ENCODE measurements around the gene ZNF76. TPM values are rescaled to one million over a fixed set of nuclear protein-coding genes. Genes with fewer than 3 reads are reported as not detected.

The ZNF76 gene
- total and polyA plus RNA-seq, 2 of the 13 experiments (the other 11 are each of a cell fraction or from before 2014, with no cell fraction given), result 13.2 to 26.4 TPM

DNA sequence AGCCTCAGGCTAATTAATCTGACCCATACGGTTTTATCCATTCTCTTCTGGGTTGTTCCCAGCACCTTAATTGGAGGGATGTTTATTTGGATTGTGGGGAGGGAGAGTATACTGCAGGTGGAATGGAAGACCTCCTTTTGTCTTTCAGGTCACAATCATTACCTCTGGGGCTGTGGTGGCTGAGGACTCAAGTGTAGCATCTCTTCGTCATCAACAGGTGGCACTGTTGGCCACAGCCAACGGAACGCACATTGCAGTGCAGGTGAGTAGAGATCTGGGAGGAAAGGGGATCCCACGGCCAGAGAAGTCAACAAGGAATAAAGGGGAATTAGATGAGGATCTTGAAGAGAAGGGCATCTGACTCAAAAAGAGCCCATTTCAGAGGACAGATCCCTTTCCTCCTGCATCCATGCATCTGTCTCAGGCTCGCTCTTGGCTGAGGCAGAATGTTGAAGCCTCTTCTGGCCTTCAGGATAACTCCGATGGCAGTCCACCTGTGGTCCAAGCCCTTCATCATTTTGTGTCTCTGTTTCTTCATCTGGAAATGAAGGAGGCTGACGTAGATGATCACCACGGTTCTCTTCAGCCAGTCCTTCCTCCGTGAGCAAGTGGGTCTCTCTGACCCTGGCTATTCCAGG, 34.9 kb downstream of the ZNF76 start (continued):
- TF ChIP-seq, protein P1, sequence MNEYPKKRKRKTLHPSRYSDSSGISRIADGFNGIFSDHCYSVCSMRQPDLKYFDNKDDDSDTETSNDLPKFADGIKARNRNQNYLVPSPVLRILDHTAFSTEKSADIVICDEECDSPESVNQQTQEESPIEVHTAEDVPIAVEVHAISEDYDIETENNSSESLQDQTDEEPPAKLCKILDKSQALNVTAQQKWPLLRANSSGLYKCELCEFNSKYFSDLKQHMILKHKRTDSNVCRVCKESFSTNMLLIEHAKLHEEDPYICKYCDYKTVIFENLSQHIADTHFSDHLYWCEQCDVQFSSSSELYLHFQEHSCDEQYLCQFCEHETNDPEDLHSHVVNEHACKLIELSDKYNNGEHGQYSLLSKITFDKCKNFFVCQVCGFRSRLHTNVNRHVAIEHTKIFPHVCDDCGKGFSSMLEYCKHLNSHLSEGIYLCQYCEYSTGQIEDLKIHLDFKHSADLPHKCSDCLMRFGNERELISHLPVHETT (CRISPR knock-in tag; conservative IDR thresholded peaks at IDR 0.05), result no peak
- TF ChIP-seq TBX2 (CRISPR knock-in tag; IDR thresholded peaks at IDR 0.05; ENCODE audit: borderline replicate concordance) (no peak), HNF4A (CRISPR knock-in tag; IDR thresholded peaks at IDR 0.05) (no peak), TBX3 (IDR thresholded peaks at IDR 0.05; ENCODE audit: borderline replicate concordance) (no peak), HOXA3 (CRISPR knock-in tag; IDR thresholded peaks at IDR 0.05) (no peak), ZFP36 (IDR thresholded peaks at IDR 0.05; ENCODE audit: borderline replicate concordance, low read depth, low read length, partially characterized antibody) (no peak), MAFG (CRISPR knock-in tag; IDR thresholded peaks at IDR 0.05) (no peak), SRSF4 (IDR thresholded peaks at IDR 0.05; ENCODE audit: low read depth, low read length, poor library complexity, severe bottlenecking) (no peak), NR2F6 (IDR thresholded peaks at IDR 0.05) (no peak), NR2F6 (CRISPR knock-in tag; IDR thresholded peaks at IDR 0.05) (no peak), ZNF432 (CRISPR knock-in tag; IDR thresholded peaks at IDR 0.05; ENCODE audit: borderline replicate concordance) (no peak), MTF2 (CRISPR knock-in tag; IDR thresholded peaks at IDR 0.05; ENCODE audit: borderline replicate concordance) (no peak), ZFX (CRISPR knock-in tag; IDR thresholded peaks at IDR 0.05; ENCODE audit: low read depth) (no peak), ZNF350 (CRISPR knock-in tag; IDR thresholded peaks at IDR 0.05; ENCODE audit: borderline replicate concordance, low read depth) (no peak), FLYWCH1 (CRISPR knock-in tag; IDR thresholded peaks at IDR 0.05) (no peak), ELF3 (CRISPR knock-in tag; IDR thresholded peaks at IDR 0.05) (0 out of 2 replicates have a peak, but pooled peaks have one; percentile 20)
- TF ChIP-seq, protein P2, sequence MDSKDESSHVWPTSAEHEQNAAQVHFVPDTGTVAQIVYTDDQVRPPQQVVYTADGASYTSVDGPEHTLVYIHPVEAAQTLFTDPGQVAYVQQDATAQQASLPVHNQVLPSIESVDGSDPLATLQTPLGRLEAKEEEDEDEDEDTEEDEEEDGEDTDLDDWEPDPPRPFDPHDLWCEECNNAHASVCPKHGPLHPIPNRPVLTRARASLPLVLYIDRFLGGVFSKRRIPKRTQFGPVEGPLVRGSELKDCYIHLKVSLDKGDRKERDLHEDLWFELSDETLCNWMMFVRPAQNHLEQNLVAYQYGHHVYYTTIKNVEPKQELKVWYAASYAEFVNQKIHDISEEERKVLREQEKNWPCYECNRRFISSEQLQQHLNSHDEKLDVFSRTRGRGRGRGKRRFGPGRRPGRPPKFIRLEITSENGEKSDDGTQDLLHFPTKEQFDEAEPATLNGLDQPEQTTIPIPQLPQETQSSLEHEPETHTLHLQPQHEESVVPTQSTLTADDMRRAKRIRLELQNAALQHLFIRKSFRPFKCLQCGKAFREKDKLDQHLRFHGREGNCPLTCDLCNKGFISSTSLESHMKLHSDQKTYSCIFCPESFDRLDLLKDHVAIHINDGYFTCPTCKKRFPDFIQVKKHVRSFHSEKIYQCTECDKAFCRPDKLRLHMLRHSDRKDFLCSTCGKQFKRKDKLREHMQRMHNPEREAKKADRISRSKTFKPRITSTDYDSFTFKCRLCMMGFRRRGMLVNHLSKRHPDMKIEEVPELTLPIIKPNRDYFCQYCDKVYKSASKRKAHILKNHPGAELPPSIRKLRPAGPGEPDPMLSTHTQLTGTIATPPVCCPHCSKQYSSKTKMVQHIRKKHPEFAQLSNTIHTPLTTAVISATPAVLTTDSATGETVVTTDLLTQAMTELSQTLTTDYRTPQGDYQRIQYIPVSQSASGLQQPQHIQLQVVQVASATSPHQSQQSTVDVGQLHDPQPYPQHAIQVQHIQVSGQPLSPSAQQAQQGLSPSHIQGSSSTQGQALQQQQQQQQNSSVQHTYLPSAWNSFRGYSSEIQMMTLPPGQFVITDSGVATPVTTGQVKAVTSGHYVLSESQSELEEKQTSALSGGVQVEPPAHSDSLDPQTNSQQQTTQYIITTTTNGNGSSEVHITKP (CRISPR knock-in tag; IDR thresholded peaks at IDR 0.05; ENCODE audit: low read depth), result 0 out of 2 replicates have a peak, but pooled peaks have one; percentile 23
- TF ChIP-seq, protein P3, sequence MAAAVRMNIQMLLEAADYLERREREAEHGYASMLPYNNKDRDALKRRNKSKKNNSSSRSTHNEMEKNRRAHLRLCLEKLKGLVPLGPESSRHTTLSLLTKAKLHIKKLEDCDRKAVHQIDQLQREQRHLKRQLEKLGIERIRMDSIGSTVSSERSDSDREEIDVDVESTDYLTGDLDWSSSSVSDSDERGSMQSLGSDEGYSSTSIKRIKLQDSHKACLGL (CRISPR knock-in tag; IDR thresholded peaks at IDR 0.05), result 0 out of 2 replicates have a peak, but pooled peaks have one; percentile 27
- TF ChIP-seq, protein P4, sequence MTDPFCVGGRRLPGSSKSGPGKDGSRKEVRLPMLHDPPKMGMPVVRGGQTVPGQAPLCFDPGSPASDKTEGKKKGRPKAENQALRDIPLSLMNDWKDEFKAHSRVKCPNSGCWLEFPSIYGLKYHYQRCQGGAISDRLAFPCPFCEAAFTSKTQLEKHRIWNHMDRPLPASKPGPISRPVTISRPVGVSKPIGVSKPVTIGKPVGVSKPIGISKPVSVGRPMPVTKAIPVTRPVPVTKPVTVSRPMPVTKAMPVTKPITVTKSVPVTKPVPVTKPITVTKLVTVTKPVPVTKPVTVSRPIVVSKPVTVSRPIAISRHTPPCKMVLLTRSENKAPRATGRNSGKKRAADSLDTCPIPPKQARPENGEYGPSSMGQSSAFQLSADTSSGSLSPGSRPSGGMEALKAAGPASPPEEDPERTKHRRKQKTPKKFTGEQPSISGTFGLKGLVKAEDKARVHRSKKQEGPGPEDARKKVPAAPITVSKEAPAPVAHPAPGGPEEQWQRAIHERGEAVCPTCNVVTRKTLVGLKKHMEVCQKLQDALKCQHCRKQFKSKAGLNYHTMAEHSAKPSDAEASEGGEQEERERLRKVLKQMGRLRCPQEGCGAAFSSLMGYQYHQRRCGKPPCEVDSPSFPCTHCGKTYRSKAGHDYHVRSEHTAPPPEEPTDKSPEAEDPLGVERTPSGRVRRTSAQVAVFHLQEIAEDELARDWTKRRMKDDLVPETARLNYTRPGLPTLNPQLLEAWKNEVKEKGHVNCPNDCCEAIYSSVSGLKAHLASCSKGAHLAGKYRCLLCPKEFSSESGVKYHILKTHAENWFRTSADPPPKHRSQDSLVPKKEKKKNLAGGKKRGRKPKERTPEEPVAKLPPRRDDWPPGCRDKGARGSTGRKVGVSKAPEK (CRISPR knock-in tag; IDR thresholded peaks at IDR 0.05; ENCODE audit: borderline replicate concordance), result no peak
- TF ChIP-seq, protein P5, sequence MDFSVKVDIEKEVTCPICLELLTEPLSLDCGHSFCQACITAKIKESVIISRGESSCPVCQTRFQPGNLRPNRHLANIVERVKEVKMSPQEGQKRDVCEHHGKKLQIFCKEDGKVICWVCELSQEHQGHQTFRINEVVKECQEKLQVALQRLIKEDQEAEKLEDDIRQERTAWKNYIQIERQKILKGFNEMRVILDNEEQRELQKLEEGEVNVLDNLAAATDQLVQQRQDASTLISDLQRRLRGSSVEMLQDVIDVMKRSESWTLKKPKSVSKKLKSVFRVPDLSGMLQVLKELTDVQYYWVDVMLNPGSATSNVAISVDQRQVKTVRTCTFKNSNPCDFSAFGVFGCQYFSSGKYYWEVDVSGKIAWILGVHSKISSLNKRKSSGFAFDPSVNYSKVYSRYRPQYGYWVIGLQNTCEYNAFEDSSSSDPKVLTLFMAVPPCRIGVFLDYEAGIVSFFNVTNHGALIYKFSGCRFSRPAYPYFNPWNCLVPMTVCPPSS (IDR thresholded peaks at IDR 0.05), result no peak
